Adrenal gland (tissue), 5 donors: ENCODE data around the gene SLIT2.

ENCODE experiments used
- POLR2A ChIP-seq, 2 donors: fragments of 450-650 bp; IDR thresholded peaks; one replicate each; pipeline ENCODE4 v1.6.1; 2017; ENCODE audit warnings: antibody characterized with exemption in 2 of 2, mild to moderate bottlenecking in 2 of 2, moderate library complexity in 1 of 2
- TF ChIP-seq, protein P1 (sequence below), 6 experiments: fragments of 450-650 bp in 4 of 6; fragments of 200-600 bp in 2 of 6; sonication (generic) in 1 of 6; IDR thresholded peaks; 1 replicate in 5 of 6; 2 replicates in 1 of 6; pipeline versions ENCODE4 v1.5.1 to v1.8.0; 2016 to 2021; ENCODE audit warnings: antibody characterized with exemption in 6 of 6, mild to moderate bottlenecking in 2 of 6, moderate library complexity in 1 of 6
- donor health status: DM: no; HTN: no; CAD: no.

DNA sequence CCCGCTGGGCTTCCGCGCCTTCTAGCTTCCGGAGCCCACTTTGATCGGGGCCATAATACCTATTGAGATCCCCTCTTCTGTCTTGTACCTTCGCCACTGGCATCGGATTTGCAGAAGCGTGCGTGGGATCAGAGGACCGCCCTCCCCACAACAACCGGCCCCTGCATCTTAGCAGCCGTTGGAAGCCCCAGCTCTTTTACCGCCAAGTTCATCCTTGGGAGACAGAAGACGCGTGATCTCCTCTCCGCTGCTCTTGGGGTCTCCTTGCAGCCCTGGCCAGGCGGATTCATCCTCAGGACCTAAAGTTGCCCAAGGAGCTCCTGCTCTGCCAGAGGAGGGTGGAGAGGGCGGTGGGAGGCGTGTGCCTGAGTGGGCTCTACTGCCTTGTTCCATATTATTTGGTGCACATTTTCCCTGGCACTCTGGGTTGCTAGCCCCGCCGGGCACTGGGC is 1.6 kb downstream of the SLIT2 start:
- TF ChIP-seq, protein P1, sequence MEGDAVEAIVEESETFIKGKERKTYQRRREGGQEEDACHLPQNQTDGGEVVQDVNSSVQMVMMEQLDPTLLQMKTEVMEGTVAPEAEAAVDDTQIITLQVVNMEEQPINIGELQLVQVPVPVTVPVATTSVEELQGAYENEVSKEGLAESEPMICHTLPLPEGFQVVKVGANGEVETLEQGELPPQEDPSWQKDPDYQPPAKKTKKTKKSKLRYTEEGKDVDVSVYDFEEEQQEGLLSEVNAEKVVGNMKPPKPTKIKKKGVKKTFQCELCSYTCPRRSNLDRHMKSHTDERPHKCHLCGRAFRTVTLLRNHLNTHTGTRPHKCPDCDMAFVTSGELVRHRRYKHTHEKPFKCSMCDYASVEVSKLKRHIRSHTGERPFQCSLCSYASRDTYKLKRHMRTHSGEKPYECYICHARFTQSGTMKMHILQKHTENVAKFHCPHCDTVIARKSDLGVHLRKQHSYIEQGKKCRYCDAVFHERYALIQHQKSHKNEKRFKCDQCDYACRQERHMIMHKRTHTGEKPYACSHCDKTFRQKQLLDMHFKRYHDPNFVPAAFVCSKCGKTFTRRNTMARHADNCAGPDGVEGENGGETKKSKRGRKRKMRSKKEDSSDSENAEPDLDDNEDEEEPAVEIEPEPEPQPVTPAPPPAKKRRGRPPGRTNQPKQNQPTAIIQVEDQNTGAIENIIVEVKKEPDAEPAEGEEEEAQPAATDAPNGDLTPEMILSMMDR (IDR thresholded peaks at IDR 0.05), result no peak
- TF ChIP-seq POLR2A (IDR thresholded peaks at IDR 0.05), result no peak
